Measurements from ENCODE around the gene OVCA2.

DNA sequence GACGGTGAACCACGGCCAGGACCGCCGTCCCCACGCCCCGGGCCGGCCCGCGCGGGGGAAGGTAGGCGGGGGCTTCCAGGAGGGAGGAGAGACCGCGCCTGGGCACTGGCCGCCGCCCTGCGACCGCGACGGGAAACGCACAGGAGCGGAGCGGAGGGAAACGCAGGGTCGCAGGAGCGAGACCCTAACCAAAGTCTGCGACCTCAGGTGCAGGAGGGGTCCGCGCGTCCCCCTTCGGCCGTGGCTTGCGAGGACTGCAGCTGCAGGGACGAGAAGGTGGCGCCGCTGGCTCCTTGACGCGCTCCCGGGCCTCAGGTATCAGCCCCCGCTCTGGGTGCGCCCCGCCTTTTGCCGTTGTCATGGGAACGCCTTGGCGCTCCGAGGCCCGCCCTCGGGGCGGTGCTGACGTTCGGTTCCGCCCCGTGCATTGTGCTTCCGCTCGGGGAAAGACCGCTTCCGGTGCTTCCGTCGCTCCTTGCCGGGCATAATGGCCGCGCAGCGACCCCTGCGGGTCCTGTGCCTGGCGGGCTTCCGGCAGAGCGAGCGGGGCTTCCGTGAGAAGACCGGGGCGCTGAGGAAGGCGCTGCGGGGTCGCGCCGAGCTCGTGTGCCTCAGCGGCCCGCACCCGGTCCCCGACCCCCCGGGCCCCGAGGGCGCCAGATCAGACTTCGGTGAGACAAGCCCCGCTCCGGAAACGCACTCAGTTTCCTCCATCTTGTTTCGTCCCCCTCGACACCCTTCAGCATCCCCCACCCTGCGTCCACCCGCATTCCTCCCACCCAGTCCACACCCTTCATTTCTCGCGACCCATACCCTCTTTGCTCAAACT is at the start of gene OVCA2:
- peak; percentile 57 for TF ChIP-seq POLR2A (IDR thresholded peaks at IDR 0.05)
- TF ChIP-seq, protein P1, sequence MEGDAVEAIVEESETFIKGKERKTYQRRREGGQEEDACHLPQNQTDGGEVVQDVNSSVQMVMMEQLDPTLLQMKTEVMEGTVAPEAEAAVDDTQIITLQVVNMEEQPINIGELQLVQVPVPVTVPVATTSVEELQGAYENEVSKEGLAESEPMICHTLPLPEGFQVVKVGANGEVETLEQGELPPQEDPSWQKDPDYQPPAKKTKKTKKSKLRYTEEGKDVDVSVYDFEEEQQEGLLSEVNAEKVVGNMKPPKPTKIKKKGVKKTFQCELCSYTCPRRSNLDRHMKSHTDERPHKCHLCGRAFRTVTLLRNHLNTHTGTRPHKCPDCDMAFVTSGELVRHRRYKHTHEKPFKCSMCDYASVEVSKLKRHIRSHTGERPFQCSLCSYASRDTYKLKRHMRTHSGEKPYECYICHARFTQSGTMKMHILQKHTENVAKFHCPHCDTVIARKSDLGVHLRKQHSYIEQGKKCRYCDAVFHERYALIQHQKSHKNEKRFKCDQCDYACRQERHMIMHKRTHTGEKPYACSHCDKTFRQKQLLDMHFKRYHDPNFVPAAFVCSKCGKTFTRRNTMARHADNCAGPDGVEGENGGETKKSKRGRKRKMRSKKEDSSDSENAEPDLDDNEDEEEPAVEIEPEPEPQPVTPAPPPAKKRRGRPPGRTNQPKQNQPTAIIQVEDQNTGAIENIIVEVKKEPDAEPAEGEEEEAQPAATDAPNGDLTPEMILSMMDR (IDR thresholded peaks at IDR 0.05): peak in 1 of 3 donors; percentile 42
